Neural crest cell (in vitro differentiated cells): ENCODE results near the gene GPR21. TPM values are rescaled to one million over a fixed set of nuclear protein-coding genes. Genes with fewer than 3 reads are reported as not detected.

Source experiments
- DNase-seq: peaks from one replicate; pipeline ENCODE4 v3.0.0; 2021; ENCODE audit warnings: low read depth, mixed read lengths, low spot score
- H3K27ac Mint-ChIP-seq: one replicate; pipeline ENCODE4 v1.8.0; 2021; ENCODE audit warnings: mild to moderate bottlenecking, mixed read lengths; ENCODE audit not compliant: unreplicated experiment
- H3K27me3 Mint-ChIP-seq: 2 replicates; pipeline ENCODE4 v1.8.0; 2021; ENCODE audit warnings: low read depth, mild to moderate bottlenecking, mixed read lengths
- H3K36me3 Mint-ChIP-seq: 2 replicates; pipeline ENCODE4 v1.8.0; 2021; ENCODE audit warnings: low read depth, mild to moderate bottlenecking, mixed read lengths
- H3K4me1 Mint-ChIP-seq: 2 replicates; pipeline ENCODE4 v1.8.0; 2021; ENCODE audit warnings: mixed read lengths
- H3K4me3 Mint-ChIP-seq: one replicate; pipeline ENCODE4 v1.8.0; 2021; ENCODE audit warnings: mild to moderate bottlenecking, mixed read lengths
- H3K9me3 Mint-ChIP-seq: 2 replicates; pipeline ENCODE4 v1.8.0; 2021; ENCODE audit warnings: mixed read lengths
- total RNA-seq: library from RNA; stranded (reverse); gene quantifications from 2 replicates; pipeline ENCODE4 v1.2.1, GENCODE V29; 2021
- TF ChIP-seq, protein P1 (sequence below): fragments of 200-600 bp; sonication (generic); conservative IDR thresholded peaks from 2 replicates; pipeline ENCODE4 v1.5.0; 2021; ENCODE audit warnings: antibody characterized with exemption, mild to moderate bottlenecking

Gene GPR21
- total RNA-seq, 1 donor from 2014 or later, result 1.0 TPM

DNA sequence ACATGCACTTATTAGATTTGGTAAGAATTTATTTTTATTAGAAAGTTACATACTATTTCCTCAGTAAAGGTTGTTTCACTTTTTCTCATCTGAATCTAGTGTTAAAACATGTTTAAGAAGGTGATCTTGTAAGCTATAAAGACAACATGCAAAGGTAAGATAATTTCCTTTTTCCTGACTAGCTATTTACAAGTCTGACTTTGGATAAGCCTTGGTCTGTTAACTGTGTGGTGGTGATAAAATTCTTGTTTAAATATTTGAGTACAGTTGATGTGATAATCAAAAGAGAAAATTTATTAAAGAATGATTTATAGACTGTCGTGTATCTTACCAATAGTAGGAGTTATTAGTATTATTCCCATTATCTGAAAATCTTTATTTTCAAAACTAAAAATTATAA, 36.9 kb upstream of the GPR21 start:
- no peak overlapping the region for H3K27ac Mint-ChIP-seq
- H3K9me3 Mint-ChIP-seq, result no peaks in the 10 kb centered on the region
- no peak overlapping the region for H3K4me3 Mint-ChIP-seq
- H3K4me1 Mint-ChIP-seq, result no peaks in the 10 kb centered on the region
- no peaks in the 10 kb centered on the region for H3K27me3 Mint-ChIP-seq
- TF ChIP-seq, protein P1, sequence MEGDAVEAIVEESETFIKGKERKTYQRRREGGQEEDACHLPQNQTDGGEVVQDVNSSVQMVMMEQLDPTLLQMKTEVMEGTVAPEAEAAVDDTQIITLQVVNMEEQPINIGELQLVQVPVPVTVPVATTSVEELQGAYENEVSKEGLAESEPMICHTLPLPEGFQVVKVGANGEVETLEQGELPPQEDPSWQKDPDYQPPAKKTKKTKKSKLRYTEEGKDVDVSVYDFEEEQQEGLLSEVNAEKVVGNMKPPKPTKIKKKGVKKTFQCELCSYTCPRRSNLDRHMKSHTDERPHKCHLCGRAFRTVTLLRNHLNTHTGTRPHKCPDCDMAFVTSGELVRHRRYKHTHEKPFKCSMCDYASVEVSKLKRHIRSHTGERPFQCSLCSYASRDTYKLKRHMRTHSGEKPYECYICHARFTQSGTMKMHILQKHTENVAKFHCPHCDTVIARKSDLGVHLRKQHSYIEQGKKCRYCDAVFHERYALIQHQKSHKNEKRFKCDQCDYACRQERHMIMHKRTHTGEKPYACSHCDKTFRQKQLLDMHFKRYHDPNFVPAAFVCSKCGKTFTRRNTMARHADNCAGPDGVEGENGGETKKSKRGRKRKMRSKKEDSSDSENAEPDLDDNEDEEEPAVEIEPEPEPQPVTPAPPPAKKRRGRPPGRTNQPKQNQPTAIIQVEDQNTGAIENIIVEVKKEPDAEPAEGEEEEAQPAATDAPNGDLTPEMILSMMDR, result no peak
- H3K36me3 Mint-ChIP-seq, result peaks cover 9% of the 10 kb centered on the region
- no peak for DNase-seq

DNA sequence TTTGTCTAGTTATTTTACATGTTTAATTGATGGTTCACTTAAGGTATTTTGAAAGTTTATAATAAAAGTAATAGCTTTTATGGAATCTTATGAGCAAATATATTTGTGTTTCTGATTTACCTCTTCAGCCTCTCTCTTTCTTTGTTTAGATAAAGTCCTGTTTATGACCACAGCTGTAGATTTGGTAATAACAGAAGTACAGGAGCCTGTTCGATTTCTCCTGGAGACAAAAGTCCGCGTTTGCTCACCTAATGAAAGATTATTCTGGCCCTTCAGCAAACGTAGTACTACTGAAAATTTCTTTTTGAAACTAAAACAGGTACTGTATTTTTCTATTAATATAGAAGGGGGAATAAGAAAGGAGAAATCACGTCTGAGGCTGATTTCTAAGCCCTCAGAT, 35.0 kb upstream of the GPR21 start:
- TF ChIP-seq, protein P1, result no peak
- DNase-seq, result no peak
- no peaks in the 10 kb centered on the region for H3K27me3 Mint-ChIP-seq
- no peaks in the 10 kb centered on the region for H3K4me1 Mint-ChIP-seq
- H3K4me3 Mint-ChIP-seq, result no peak overlapping the region
- H3K9me3 Mint-ChIP-seq, result no peaks in the 10 kb centered on the region
- no peak overlapping the region for H3K27ac Mint-ChIP-seq
- H3K36me3 Mint-ChIP-seq, result peaks cover 9% of the 10 kb centered on the region

DNA sequence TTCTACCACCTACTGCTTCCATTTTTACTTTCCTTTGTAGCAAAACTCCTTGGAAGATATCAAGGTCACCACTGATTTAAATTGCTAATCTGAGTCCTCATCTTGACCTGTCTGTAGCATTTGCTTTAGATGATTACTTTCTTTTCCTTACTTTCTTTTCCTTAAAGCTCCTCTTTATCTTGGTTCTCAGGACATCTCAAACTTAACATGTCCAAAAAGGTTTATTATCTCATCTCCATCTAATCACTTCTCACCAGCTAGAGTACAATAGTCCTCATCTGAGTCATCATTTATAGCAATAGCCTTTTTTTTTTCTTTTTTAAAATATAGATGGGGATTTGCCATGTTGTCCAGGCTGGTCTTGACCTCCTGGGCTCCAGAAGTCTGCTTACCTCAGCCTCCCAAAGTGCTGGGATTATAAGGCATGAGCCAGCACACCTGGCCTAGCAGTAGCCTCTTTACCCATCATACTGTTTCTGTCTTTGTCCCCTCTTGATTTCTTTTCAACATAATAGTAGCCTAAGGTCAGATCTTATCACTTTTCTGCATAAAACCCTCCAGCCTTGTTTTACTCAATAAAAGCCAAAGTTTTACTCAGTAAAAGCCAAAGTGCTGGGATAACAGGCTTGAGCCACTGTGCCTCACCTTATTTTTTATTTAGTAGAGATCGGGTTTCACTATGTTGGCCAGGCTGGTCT, 32.9 kb upstream of the GPR21 start:
- H3K27me3 Mint-ChIP-seq, result no peaks in the 10 kb centered on the region
- H3K4me3 Mint-ChIP-seq, result no peak overlapping the region
- H3K36me3 Mint-ChIP-seq, result peaks cover 9% of the 10 kb centered on the region
- no peaks in the 10 kb centered on the region for H3K4me1 Mint-ChIP-seq
- DNase-seq, result no peak
- TF ChIP-seq, protein P1, result no peak
- no peaks in the 10 kb centered on the region for H3K9me3 Mint-ChIP-seq
- H3K27ac Mint-ChIP-seq, result no peak overlapping the region

DNA sequence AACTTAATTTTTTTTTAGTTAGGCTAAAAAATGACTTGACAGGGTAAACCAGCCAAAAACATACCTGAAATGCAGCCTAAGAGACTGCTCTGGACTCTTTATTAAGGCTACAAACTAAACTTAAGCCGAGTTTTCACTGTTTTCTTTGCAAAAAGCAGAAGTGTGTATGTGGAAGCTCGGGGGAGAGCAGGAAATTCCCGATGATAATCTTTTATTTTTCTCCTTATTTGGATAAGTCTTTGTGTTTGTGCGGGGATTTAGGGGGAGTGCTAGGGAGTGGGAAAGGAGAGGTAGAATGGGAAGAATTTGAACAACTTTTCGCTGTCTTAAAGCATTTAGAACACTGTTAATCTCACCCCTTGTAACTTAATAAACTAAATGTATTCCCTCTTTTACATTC, 30.7 kb upstream of the GPR21 start:
- Mint-ChIP-seq H3K9me3 (no peaks in the 10 kb centered on the region), H3K4me1 (no peaks in the 10 kb centered on the region), H3K4me3 (no peak overlapping the region), H3K27me3 (no peaks in the 10 kb centered on the region), H3K36me3 (peaks cover 9% of the 10 kb centered on the region), H3K27ac (no peak overlapping the region)
- TF ChIP-seq, protein P1, result no peak
- DNase-seq, result no peak

DNA sequence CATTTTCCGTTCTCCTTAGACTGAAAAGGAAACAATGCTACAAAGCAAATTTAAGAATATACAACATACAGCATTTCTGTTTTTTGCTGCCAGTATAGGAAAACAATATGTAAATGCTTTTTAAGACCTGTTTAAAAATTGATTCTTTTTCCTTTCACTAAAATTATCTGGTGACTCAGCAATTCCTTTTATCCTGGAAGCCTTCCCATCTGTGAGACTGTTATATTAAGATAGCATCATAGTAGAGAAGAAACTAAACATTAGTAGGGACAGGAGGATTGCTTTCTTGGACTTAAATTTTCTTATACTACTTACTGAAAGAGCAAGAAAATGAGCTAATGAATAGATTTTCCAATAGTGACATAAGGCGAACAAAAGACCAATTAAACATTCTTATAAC, 30.0 kb upstream of the GPR21 start:
- Mint-ChIP-seq H3K27me3 (no peaks in the 10 kb centered on the region), H3K36me3 (peaks cover 9% of the 10 kb centered on the region), H3K4me1 (no peaks in the 10 kb centered on the region), H3K27ac (peak overlapping the region; percentile 16), H3K4me3 (no peak overlapping the region), H3K9me3 (no peaks in the 10 kb centered on the region)
- TF ChIP-seq, protein P1, result no peak
- no peak for DNase-seq
